ENCODE results near the gene PHLDA2. TPM values are rescaled to one million over a fixed set of nuclear protein-coding genes. Genes with fewer than 3 reads are reported as not detected.

PHLDA2 gene
- total and polyA plus RNA-seq, 8 donors: 0.16 to 9.0 (median 2.6) TPM

- DNase-seq (peak in 2 of 6 donors; percentile 52 to 76), FAIRE-seq (no peak), ATAC-seq (peak; percentile 35 to 53 (median 46))
- Histone ChIP-seq H3K27me3 (no peaks in the 10 kb centered on the region), H3K4me1 (peaks cover 22 to 28% (median 23%) of the 10 kb centered on the region in 3 donors), H3K9me3 (no peaks in the 10 kb centered on the region), H3K27ac (peak overlapping the region; percentile 82 to 93 (median 87)), H3K36me3 (no peaks in the 10 kb centered on the region), H3K4me3 (no peak overlapping the region)
- TF ChIP-seq CTCF (IDR thresholded peaks at IDR 0.05): no peak
- intact Hi-C loops (cut with DNase I): no loop called here
- whole genome bisulfite sequencing, 2 donors: 24% methylated on average over 12 of the region's 12 CpGs
Observed at GRCh38 chr11:2911785-2912391, 17.3 kb downstream of the PHLDA2 start.

GRCh38 chr11:2911088-2911784, 18.0 kb downstream of the PHLDA2 start:
- 74 to 75% methylated on average over 15 to 18 of the region's 18 CpGs for WGBS, 2 donors
- DNase-seq: peak in 2 of 6 donors; percentile 49 to 71
- intact Hi-C loops (cut with DNase I): no loop called here
- Histone ChIP-seq H3K27me3 (no peaks in the 10 kb centered on the region), H3K9me3 (no peaks in the 10 kb centered on the region), H3K36me3 (no peaks in the 10 kb centered on the region), H3K4me1 (peaks cover 22 to 28% (median 23%) of the 10 kb centered on the region in 3 donors), H3K27ac (peak overlapping the region; percentile 82 to 93 (median 87)), H3K4me3 (no peak overlapping the region)
- no peak for FAIRE-seq
- TF ChIP-seq CTCF (IDR thresholded peaks at IDR 0.05): no peak
- peak in 2 of 4 donors; percentile 5 to 11 for ATAC-seq

DNA sequence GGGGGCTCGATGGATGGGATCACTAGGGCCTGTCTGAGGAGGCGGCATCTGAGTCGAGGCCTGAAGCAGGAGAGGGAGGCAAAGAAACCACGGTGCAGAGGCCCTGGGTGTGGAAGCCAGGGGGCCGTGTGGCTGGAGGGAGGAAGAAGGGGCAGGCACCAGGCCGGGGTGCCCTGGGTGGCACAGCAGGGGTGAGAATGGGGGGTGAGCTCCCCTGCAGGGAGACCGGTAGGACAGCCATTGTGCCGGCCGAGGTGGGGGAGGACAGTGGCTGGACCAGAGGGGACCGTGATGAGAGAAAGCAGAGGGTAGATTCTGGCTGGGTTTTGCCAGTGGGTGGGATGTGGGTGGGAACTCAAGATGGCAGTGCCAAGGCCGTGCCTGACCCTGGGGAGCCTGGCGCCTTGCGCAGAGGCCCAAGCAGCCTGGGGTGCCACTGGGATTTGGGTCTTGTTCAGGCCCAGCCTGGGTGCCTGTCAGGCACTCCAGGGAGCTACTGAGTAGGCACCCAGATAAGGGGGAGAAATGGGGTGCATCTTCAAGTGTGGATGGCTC, 18.7 kb downstream of the PHLDA2 start:
- intact Hi-C loops (cut with DNase I): no loop called here
- 94 to 97% methylated on average over 13 of the region's 13 CpGs for WGBS, 2 donors

DNA sequence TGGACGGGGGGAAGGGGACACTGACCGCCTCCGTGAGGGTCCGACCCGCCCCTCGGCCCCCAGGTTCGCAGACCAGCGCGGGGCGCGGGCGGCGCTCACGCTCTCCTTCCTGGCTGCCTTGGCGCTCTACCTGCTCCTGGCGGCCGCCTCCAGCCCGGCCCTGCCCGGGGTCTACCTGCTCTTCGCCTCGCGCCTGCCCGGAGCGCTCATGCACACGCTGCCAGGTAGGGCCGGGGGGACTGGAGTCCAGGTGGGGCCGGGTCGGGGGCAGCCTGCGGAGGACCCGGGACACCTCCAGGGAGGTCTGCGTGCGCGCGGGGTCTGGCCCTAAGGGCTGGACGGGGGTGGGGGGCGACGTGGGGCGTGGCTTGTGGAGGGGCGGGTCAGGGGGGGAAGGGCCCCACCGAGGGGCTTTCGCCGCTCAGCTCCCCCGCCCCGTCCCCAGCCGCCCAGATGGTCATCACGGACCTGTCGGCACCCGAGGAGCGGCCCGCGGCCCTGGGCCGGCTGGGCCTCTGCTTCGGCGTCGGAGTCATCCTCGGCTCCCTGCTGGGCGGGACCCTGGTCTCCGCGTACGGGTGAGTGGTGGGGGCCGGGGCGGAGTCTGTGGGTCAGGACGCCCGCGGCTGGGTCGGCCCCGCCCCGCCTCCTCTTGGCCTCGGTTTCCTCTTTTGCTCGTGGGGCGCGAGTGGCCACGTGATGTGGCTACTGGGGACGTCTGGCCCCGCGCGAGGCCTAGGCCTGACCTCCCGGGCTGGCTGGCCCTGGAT, 19.9 kb downstream of the PHLDA2 start:
- no peak for ATAC-seq
- H3K27me3 ChIP-seq: no peaks in the 10 kb centered on the region
- FAIRE-seq: no peak
- peaks cover 22 to 28% (median 23%) of the 10 kb centered on the region in 3 donors for H3K4me1 ChIP-seq
- 63 to 67% methylated on average over 45 to 78 of the region's 78 CpGs for WGBS, 2 donors
- no peak overlapping the region for H3K27ac ChIP-seq
- no peak for TF ChIP-seq CTCF (IDR thresholded peaks at IDR 0.05)
- H3K9me3 ChIP-seq: no peaks in the 10 kb centered on the region
- no peak overlapping the region for H3K4me3 ChIP-seq
- DNase-seq: peak in 1 of 6 donors; percentile 48
- no peaks in the 10 kb centered on the region for H3K36me3 ChIP-seq
- intact Hi-C loops (cut with DNase I): no loop called here

More for the DNA sequence above, 18.7 kb downstream of the PHLDA2 start:
- Histone ChIP-seq H3K4me3 (no peak overlapping the region), H3K4me1 (peaks cover 22 to 28% (median 23%) of the 10 kb centered on the region in 3 donors), H3K27me3 (no peaks in the 10 kb centered on the region), H3K36me3 (no peaks in the 10 kb centered on the region), H3K27ac (no peak overlapping the region), H3K9me3 (no peaks in the 10 kb centered on the region)
- FAIRE-seq (no peak), DNase-seq (peak in 1 of 6 donors; percentile 44), ATAC-seq (no peak)
- TF ChIP-seq CTCF (IDR thresholded peaks at IDR 0.05): no peak
